Lung (tissue), 12 donors: ENCODE data around the gene MUC2. TPM values are rescaled to one million over a fixed set of nuclear protein-coding genes. Genes with fewer than 3 reads are reported as not detected.

Experiments
- ATAC-seq: fragments of 200-7000 bp; cut with Tn5 transposase; one replicate; pipeline ENCODE4 v1.9.1; 2020; ENCODE audit warnings: moderate number of reproducible peaks; ENCODE audit not compliant: insufficient read depth, low FRiP score
- DNase-seq, 3 donors: peaks; one replicate each; pipeline ENCODE4 v3.0.0-alpha.2; 2013 to 2017
- H3K27ac ChIP-seq, 2 donors: one replicate each; pipeline ENCODE4 v1.5.1; 2013; ENCODE audit warnings: mild to moderate bottlenecking in 2 of 2, moderate library complexity in 2 of 2, control low read depth in 1 of 2, inconsistent platforms in 1 of 2, low read depth in 1 of 2, low read length in 1 of 2
- H3K27me3 ChIP-seq, 3 donors: one replicate each; pipeline ENCODE4 v1.5.1; 2013; ENCODE audit warnings: low read length in 2 of 3; ENCODE audit not compliant: control insufficient read depth in 3 of 3, insufficient read depth in 3 of 3
- H3K36me3 ChIP-seq, 4 donors: one replicate each; pipeline ENCODE4 v1.5.1; 2013; ENCODE audit warnings: low read length in 4 of 4, mild to moderate bottlenecking in 1 of 4, moderate library complexity in 1 of 4; ENCODE audit not compliant: control insufficient read depth in 4 of 4, insufficient read depth in 4 of 4
- H3K4me1 ChIP-seq, 5 donors: one replicate each; pipeline ENCODE4 v1.5.1; 2013; ENCODE audit warnings: low read length in 5 of 5, mild to moderate bottlenecking in 2 of 5, moderate library complexity in 1 of 5; ENCODE audit not compliant: control insufficient read depth in 5 of 5, insufficient read depth in 5 of 5
- H3K4me3 ChIP-seq: one replicate; pipeline ENCODE4 v1.5.1; 2013; ENCODE audit warnings: mild to moderate bottlenecking, control low read depth, moderate library complexity
- H3K9ac ChIP-seq, 2 donors: one replicate each; pipeline ENCODE4 v1.5.1; 2013; ENCODE audit warnings: low read length in 2 of 2, control low read depth in 1 of 2; ENCODE audit not compliant: insufficient read depth in 1 of 2
- H3K9me3 ChIP-seq, 4 donors: one replicate each; pipeline ENCODE4 v1.5.1; 2013; ENCODE audit warnings: low read length in 3 of 4, mild to moderate bottlenecking in 1 of 4, moderate library complexity in 1 of 4; ENCODE audit not compliant: control insufficient read depth in 4 of 4, insufficient read depth in 3 of 4
- CTCF ChIP-seq: IDR thresholded peaks from 2 replicates; pipeline ENCODE4 v1.5.1; 2012; ENCODE audit warnings: mild to moderate bottlenecking; ENCODE audit errors: control extremely low read depth, extremely low read depth
- WGBS, 2 donors: extraction: QIAGEN DNeasy Blood & Tissue Kit; methylation state at CpG; one replicate each; pipeline ENCODE4 v1.1.7; 2013; 5-methylcytosine and 5-hydroxymethylcytosine counted together
- polyA plus RNA-seq, 2 donors: library from polyadenylated mRNA; stranded (reverse); fragments of 200-250 nt; gene quantifications; one replicate each; pipeline ENCODE4 v1.2.1, GENCODE V29; 2013
- total RNA-seq, 2 donors: library from RNA; depleted of rRNA in 1 of 2; stranded (reverse); fragments of >200 nt in 1 of 2; gene quantifications; one replicate each; pipeline ENCODE4 v1.2.1, GENCODE V29; 2014 to 2021
- donor health status: control.
- donor health status: control.
- donor health status: Bipolar disorder and iron deficiency.
- donor health status: healthy.
- donor health status: DM: yes; HTN: yes; CAD: no.

MUC2 gene
- total and polyA plus RNA-seq, 4 donors = 0.03 to 0.43 (median 0.30) TPM

DNA sequence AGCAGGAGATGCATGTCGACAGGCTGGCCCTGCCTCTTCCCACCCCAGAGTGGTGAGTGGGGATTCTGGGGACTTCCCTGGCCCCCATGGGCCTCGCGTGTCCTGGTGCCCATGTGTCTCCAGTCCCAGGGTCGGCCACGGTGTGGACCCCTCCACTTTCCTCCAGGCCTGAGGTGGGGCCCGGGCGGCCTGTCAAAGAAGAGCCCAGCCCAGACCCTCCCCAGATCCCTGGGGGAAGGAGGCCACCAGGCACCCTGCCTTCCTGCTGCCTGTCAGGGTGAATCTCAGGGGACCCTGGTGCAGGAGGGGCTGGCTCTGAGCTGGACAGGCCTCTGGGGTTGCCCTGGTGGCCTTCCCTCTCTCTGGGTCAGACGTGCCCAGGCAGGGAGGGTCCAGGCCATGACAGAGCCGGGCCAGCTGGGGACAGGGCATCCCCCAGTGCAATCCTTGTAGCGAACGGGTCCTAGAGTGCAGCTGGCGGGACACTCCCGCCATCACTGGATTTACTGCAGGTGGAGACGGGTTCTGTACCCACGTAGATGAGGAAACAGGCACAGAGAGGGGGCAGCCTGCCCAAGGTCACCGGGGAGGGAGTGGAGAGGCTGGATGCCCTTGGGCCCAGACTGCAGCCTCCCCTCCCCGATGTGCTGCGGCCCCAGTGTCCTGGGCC lies 24.6 kb upstream of the MUC2 start:
- ATAC-seq = no peak
- H3K9me3 ChIP-seq = no peaks in the 10 kb centered on the region
- WGBS, 2 donors = 79 to 84% methylated on average over 17 to 18 of the region's 18 CpGs
- H3K9ac ChIP-seq = no peak overlapping the region
- H3K4me1 ChIP-seq = peaks cover 0 to 11% (median 0%) of the 10 kb centered on the region in 5 donors
- H3K4me3 ChIP-seq = no peak overlapping the region
- no peak overlapping the region for H3K27ac ChIP-seq
- TF ChIP-seq CTCF = no peak
- H3K27me3 ChIP-seq = no peaks in the 10 kb centered on the region
- no peak for DNase-seq
- H3K36me3 ChIP-seq = no peaks in the 10 kb centered on the region

- no peaks in the 10 kb centered on the region for H3K36me3 ChIP-seq
- no peak overlapping the region for H3K4me3 ChIP-seq
- 48 to 55% methylated on average over 33 to 39 of the region's 39 CpGs for WGBS, 2 donors
- no peaks in the 10 kb centered on the region for H3K9me3 ChIP-seq
- TF ChIP-seq CTCF = peak; percentile 92
- H3K9ac ChIP-seq = no peak overlapping the region
- H3K27ac ChIP-seq = no peak overlapping the region
- peak; percentile 90 for ATAC-seq
- peak; percentile 55 to 70 (median 69) for DNase-seq
- no peaks in the 10 kb centered on the region for H3K27me3 ChIP-seq
- peaks cover 0 to 12% (median 0%) of the 10 kb centered on the region in 5 donors for H3K4me1 ChIP-seq
Observed at GRCh38 chr11:1050581-1051355, 23.9 kb upstream of the MUC2 start.

- WGBS, 2 donors = 70 to 74% methylated on average over 15 of the region's 15 CpGs
- no peaks in the 10 kb centered on the region for H3K36me3 ChIP-seq
- DNase-seq (no peak), ATAC-seq (peak; percentile 9)
- H3K4me1 ChIP-seq = peaks cover 0 to 12% (median 0%) of the 10 kb centered on the region in 5 donors
- no peaks in the 10 kb centered on the region for H3K27me3 ChIP-seq
- no peak overlapping the region for H3K9ac ChIP-seq
- H3K4me3 ChIP-seq = no peak overlapping the region
- no peak for TF ChIP-seq CTCF
- no peak overlapping the region for H3K27ac ChIP-seq
- no peaks in the 10 kb centered on the region for H3K9me3 ChIP-seq
Observed at GRCh38 chr11:1051356-1052132, 23.1 kb upstream of the MUC2 start.
